OCI-LY1 (cell line): ENCODE results near the gene ITGAX.

ENCODE experiments used
- CTCF ChIP-seq: fragments of 200-600 bp; sonication (generic), shearing (Covaris generic); IDR thresholded peaks from 2 replicates; pipeline ENCODE4 v1.5.1; 2017; ENCODE audit warnings: mild to moderate bottlenecking, antibody characterized with exemption, low read length, moderate library complexity, mixed read lengths
- EZH2 ChIP-seq: fragments of 200-600 bp; sonication (generic), shearing (Covaris generic); IDR thresholded peaks from 2 replicates; pipeline ENCODE4 v1.8.0; 2017; ENCODE audit warnings: borderline replicate concordance, mixed run types, mild to moderate bottlenecking, antibody characterized with exemption, low read length, moderate library complexity, mixed read lengths

GRCh38 chr16:31382485-31383161 is 27.6 kb downstream of the ITGAX start:
- TF ChIP-seq CTCF: peak; percentile 81
- TF ChIP-seq EZH2: no peak
